ENCODE data around the gene GSTM3. TPM values are rescaled to one million over a fixed set of nuclear protein-coding genes. Genes with fewer than 3 reads are reported as not detected.

GSTM3 gene
- total and polyA plus RNA-seq, 10 of the 15 experiments (the other 5 are each of a cell fraction or from before 2014, with no cell fraction given), result not detected

DNA sequence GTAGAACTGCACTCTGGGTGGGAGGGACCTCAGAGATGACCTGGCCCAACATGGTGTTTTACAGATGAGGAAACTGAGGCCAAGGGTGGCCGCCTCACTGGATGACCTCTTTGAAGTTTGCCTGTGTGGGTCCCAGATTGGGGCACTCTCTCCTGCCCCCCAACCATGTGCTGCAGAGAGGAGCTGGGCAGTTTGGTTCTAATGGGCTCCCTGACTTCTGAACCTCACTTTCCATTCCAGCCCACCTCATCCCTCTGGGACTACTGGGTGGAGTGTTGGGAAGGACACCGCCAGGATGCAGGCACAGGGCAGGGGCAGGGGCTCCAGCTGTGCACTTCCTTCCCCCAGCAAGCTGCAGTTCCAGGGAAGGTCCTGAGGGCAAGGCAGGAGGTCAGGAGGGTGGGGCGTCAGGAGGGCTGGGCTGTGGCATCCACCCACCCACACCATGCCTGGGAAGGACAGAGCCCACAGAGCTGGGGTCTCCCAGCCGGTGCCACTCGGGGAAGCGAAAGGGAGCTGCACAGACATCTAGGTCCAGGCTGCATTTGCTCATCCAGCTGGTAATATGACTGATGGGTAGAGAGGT is 33.2 kb upstream of the GSTM3 start:
- Histone ChIP-seq H3K4me3 (no peak overlapping the region), H3K36me3 (ENCODE audit: control insufficient read depth in 2 of 2, insufficient read depth in 2 of 2, low read length in 1 of 2) (no peaks in the 10 kb centered on the region), H3K27me3 (replicated peaks in 1 of 2; ENCODE audit: control insufficient read depth in 2 of 2, insufficient read depth in 2 of 2, low read length in 1 of 2) (peaks cover 0 to 2% of the 10 kb centered on the region in 2 experiments; a peak in 1 of 4 replicates), H4K20me1 (ENCODE audit: control insufficient read depth, insufficient read depth) (no peaks in the 10 kb centered on the region), H3K9ac (ENCODE audit: control insufficient read depth, insufficient read depth, low read length) (no peak overlapping the region), H2AFZ (ENCODE audit: control insufficient read depth, low read depth, low read length) (peak overlapping the region; percentile 45; the same call in 1 of the 2 replicates), H3K79me2 (ENCODE audit: control insufficient read depth, insufficient read depth, low read length) (no peaks in the 10 kb centered on the region), H3K27ac (ENCODE audit: control insufficient read depth, insufficient read depth) (no peak overlapping the region), H3K9me3 (replicated peaks; ENCODE audit: control insufficient read depth, insufficient read depth, low read length) (no peaks in the 10 kb centered on the region), H3K4me2 (ENCODE audit: control insufficient read depth, insufficient read depth) (no peak overlapping the region), H3K4me1 (ENCODE audit: control insufficient read depth, insufficient read depth, low read length) (no peaks in the 10 kb centered on the region)
- intact Hi-C loops (cut with micrococcal nuclease; ENCODE audit: unreplicated experiment) (loop anchor here (1.0 to 5.0 kb wide), 2 partner anchors 132 to 227 kb away; no protein-coding TSS in a partner anchor), in situ Hi-C loops (cut with MboI) (loop anchor here (5.0 kb wide), 2 partner anchors 132 to 227 kb away; partner anchors contain the start of gene GNAI3)
- CTCF ChIA-PET, result interaction anchor here (0.7 to 27.2 kb wide), 16 partner anchors 8 to 261 kb away, joined by 3 to 759 read pairs (median 8); partner anchors contain the start of genes AHCYL1, GNAI3, GSTM4 and STRIP1
- RAD21 ChIA-PET (ENCODE audit: unreplicated experiment), result interaction anchor here (0.7 to 14.8 kb wide), 13 partner anchors 8 to 238 kb away, joined by 3 to 390 read pairs (median 6); partner anchors contain the start of genes AHCYL1, GPR61 and GSTM2
- ATAC-seq (no peak), DNase-seq (ENCODE audit: low read depth, low spot score) (no peak), FAIRE-seq (no peak)
- TF ChIP-seq RUNX3 (IDR thresholded peaks at IDR 0.05; ENCODE audit: low read length) (no peak), TCF3 (IDR thresholded peaks at IDR 0.05; ENCODE audit: borderline replicate concordance, insufficient read depth, low read depth, low read length) (no peak), POU2F2 (IDR thresholded peaks at IDR 0.05; ENCODE audit: borderline replicate concordance, low read depth, low read length) (no peak), ESRRA (IDR thresholded peaks at IDR 0.05; ENCODE audit: low read length) (no peak), ZSCAN29 (IDR thresholded peaks at IDR 0.05) (no peak), SIN3A (IDR thresholded peaks at IDR 0.05; ENCODE audit: low read depth, low read length) (no peak), DPF2 (IDR thresholded peaks at IDR 0.05) (no peak)
- SMC1A ChIA-PET (ENCODE audit: uncharacterized antibody, unreplicated experiment), result interaction anchor here (1.0 to 23.1 kb wide), 8 partner anchors 117 to 234 kb away, joined by 3 to 431 read pairs (median 26); partner anchors contain the start of gene AHCYL1
- POLR2A ChIA-PET, result interaction anchor here (0.9 to 1.4 kb wide), 2 partner anchors 210 to 228 kb away, joined by 4 read pairs; partner anchors contain the start of gene AHCYL1
- no TSS peak for BruUV-seq (replicated peaks)
- WGBS (ENCODE audit: insufficient coverage, insufficient replicate concordance, low lambda C conversion rate, missing lambda C conversion rate), result 27% methylated on average over 6 of the region's 6 CpGs

Measured in GM12878 (cell line).